Measurements from ENCODE around the gene RMND5B.

Gene RMND5B

GRCh38 chr5:178107756-178108310 is 23.0 kb upstream of the RMND5B start:
- TF ChIP-seq CTCF (IDR thresholded peaks at IDR 0.05; ENCODE audit: low read depth, low read length, missing control alignments), result no peak
- DNase-seq (ENCODE audit: low read depth), result no peak
- no peak overlapping the region for H3K4me3 ChIP-seq (ENCODE audit: low read depth, low read length)

- TF ChIP-seq CTCF (IDR thresholded peaks at IDR 0.05; ENCODE audit: low read depth, low read length, missing control alignments), result no peak
- no peak for DNase-seq (ENCODE audit: low read depth)
- no peak overlapping the region for H3K4me3 ChIP-seq (ENCODE audit: low read depth, low read length)
These were observed 22.4 kb upstream of the RMND5B start for GRCh38 chr5:178108446-178108845.

GRCh38 chr5:178108966-178109365 is 21.8 kb upstream of the RMND5B start:
- no peak overlapping the region for H3K4me3 ChIP-seq (ENCODE audit: low read depth, low read length)
- no peak for TF ChIP-seq CTCF (IDR thresholded peaks at IDR 0.05; ENCODE audit: low read depth, low read length, missing control alignments)
- DNase-seq (ENCODE audit: low read depth), result no peak

GRCh38 chr5:178110511-178110910 is 20.3 kb upstream of the RMND5B start:
- no peak for TF ChIP-seq CTCF (IDR thresholded peaks at IDR 0.05; ENCODE audit: low read depth, low read length, missing control alignments)
- no peak overlapping the region for H3K4me3 ChIP-seq (ENCODE audit: low read depth, low read length)
- no peak for DNase-seq (ENCODE audit: low read depth)

- no peak overlapping the region for H3K4me3 ChIP-seq (ENCODE audit: low read depth, low read length)
- no peak for TF ChIP-seq CTCF (IDR thresholded peaks at IDR 0.05; ENCODE audit: low read depth, low read length, missing control alignments)
- DNase-seq (ENCODE audit: low read depth), result no peak
These were observed 18.9 kb upstream of the RMND5B start for GRCh38 chr5:178111925-178112324.

- no peak for TF ChIP-seq CTCF (IDR thresholded peaks at IDR 0.05; ENCODE audit: low read depth, low read length, missing control alignments)
- H3K4me3 ChIP-seq (ENCODE audit: low read depth, low read length), result peak overlapping the region; percentile 90; the same call in 1 of the 2 replicates
- DNase-seq (ENCODE audit: low read depth), result no peak
These were observed 18.3 kb upstream of the RMND5B start for GRCh38 chr5:178112545-178112944.

GRCh38 chr5:178113141-178113787 is 17.6 kb upstream of the RMND5B start, which contains the start of gene N4BP3:
Gene N4BP3 (plus strand): TSS chr5:178113532. CDS start chr5:178119584, 6,052 bp downstream.
- H3K4me3 ChIP-seq (ENCODE audit: low read depth, low read length), result peak within 1 kb of the TSS; percentile 90
- DNase-seq (ENCODE audit: low read depth), result no peak
- peak; percentile 25 for TF ChIP-seq CTCF (IDR thresholded peaks at IDR 0.05; ENCODE audit: low read depth, low read length, missing control alignments)

All from GM12864 (cell line).